Measurements from ENCODE around the gene SEMA4A. TPM values are rescaled to one million over a fixed set of nuclear protein-coding genes. Genes with fewer than 3 reads are reported as not detected.
A peak's percentile ranks its signal among the peaks of the same experiment; 100 is the strongest.
"Not testable (repeated sequence)": the region's sequence is repeated elsewhere in the genome, so short reads cannot be mapped to it uniquely, and the experiment has no call there.

SEMA4A gene
- total RNA-seq, 1 donor from 2014 or later = 12.7 TPM

DNA sequence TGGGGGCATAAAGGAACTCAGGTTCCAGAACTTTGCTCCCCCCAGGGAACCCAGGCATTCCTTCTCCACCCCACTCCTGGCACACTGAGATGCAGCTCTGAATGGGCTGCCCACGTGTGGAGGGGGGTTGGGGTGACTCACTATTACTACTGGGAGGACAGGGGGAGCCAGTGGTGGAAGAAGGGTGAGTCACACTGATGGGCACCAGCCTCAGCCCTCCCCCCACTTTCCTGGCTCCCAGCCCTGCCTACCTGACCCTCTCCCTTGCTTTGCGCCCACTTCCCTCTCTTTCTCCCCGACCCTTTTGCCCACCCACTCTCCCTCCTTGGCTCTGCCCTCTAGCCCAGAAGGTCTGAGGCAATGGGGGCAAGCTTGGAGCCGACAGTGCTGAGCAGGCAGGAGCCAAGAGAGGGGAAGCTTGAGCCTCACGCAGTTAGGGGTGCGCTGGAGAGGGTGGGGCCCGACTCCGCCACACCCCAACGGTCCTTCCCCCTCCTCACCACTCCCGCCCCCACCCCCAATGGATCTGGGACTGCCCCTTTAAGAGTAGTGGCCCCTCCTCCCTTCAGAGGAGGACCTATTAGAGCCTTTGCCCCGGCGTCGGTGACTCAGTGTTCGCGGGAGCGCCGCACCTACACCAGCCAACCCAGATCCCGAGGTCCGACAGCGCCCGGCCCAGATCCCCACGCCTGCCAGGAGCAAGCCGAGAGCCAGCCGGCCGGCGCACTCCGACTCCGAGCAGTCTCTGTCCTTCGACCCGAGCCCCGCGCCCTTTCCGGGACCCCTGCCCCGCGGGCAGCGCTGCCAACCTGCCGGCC is 39.1 kb upstream of the SEMA4A start, which contains the start of gene LMNA:
LMNA (plus strand) TSS at position 611 of the 818 bp plus-strand sequence. CDS start 208 bp downstream, outside the sequence.
- peak; percentile 88 for DNase-seq
- H3K36me3 Mint-ChIP-seq (ENCODE audit: low read depth) = peaks cover 10% of the 10 kb centered on the region
- H3K4me3 Mint-ChIP-seq = peak within 1 kb of the TSS; percentile 92
- intact Hi-C loops (cut with micrococcal nuclease) = loop anchor here (1.0 to 5.0 kb wide), 4 partner anchors 8 to 388 kb away; partner anchors contain the start of gene MEF2D
- no peaks in the 10 kb centered on the region for H3K9me3 Mint-ChIP-seq
- H3K27me3 Mint-ChIP-seq = peaks cover 45% of the 10 kb centered on the region
- peaks cover 28% of the 10 kb centered on the region for H3K4me1 Mint-ChIP-seq
- H3K27ac Mint-ChIP-seq = peak within 1 kb of the TSS; percentile 81

GRCh38 chr1:156114919-156115513 is 38.4 kb upstream of the SEMA4A start:
- DNase-seq = peak; percentile 79
- H3K4me1 Mint-ChIP-seq = peaks cover 30% of the 10 kb centered on the region
- peak overlapping the region; percentile 92 for H3K4me3 Mint-ChIP-seq
- H3K36me3 Mint-ChIP-seq (ENCODE audit: low read depth) = peaks cover 10% of the 10 kb centered on the region
- H3K9me3 Mint-ChIP-seq = no peaks in the 10 kb centered on the region
- intact Hi-C loops (cut with micrococcal nuclease) = loop anchor here (1.0 to 5.0 kb wide), 4 partner anchors 9 to 387 kb away; partner anchors contain the start of gene MEF2D
- peaks cover 42% of the 10 kb centered on the region for H3K27me3 Mint-ChIP-seq
- peak overlapping the region; percentile 65 for H3K27ac Mint-ChIP-seq

- peaks cover 10% of the 10 kb centered on the region for H3K36me3 Mint-ChIP-seq (ENCODE audit: low read depth)
- peak overlapping the region; percentile 92 for H3K4me3 Mint-ChIP-seq
- H3K4me1 Mint-ChIP-seq = peaks cover 37% of the 10 kb centered on the region
- H3K9me3 Mint-ChIP-seq = no peaks in the 10 kb centered on the region
- DNase-seq = no peak
- H3K27ac Mint-ChIP-seq = peak overlapping the region; percentile 65
- H3K27me3 Mint-ChIP-seq = peaks cover 42% of the 10 kb centered on the region
- intact Hi-C loops (cut with micrococcal nuclease) = no loop called here
Measured at GRCh38 chr1:156115514-156116374, 37.6 kb upstream of the SEMA4A start.

- H3K36me3 Mint-ChIP-seq (ENCODE audit: low read depth); H3K27ac Mint-ChIP-seq; intact Hi-C loops (cut with micrococcal nuclease); H3K9me3 Mint-ChIP-seq; DNase-seq: not testable (repeated sequence)
- H3K4me3 Mint-ChIP-seq = peak overlapping the region; percentile 92
- H3K4me1 Mint-ChIP-seq = peaks cover 37% of the 10 kb centered on the region
- H3K27me3 Mint-ChIP-seq = peaks cover 38% of the 10 kb centered on the region
Measured at GRCh38 chr1:156116731-156117130, 36.7 kb upstream of the SEMA4A start.

DNA sequence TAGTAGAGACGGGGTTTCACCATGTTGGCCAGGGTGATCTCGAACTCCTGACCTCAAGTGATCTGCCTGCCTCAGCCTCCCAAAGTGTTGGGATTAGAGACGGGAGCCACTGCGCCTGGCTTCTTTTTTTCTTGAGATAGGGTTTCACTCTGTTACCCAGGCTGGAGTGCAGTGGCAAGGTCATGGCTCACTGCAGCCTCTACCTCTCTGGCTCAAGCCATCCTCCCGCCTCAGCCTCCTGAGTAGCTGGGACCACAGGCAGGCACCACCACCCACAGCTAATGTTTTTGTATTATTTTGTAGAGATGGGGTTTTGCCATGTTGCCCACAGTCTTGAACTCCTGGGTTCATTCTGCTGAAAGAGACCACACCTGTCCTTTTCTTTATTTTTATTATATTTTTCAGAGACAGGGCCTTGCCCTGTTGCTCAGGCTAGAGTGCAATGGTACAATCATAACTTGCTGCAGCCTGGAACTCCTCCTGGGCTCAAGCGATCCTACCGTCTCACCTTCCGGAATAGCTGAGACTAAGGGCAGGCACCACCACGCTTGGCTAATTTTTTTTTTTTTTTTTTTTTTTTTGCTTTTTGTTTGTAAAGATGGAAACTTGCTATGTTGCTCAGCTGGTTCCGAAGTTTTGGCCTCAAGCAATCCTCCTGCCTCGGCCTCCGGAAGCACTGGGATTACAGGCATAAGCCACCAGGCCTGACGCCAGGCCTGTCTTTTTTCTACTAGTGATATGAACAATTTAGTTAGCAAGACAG is 35.8 kb upstream of the SEMA4A start:
- peaks cover 35% of the 10 kb centered on the region for H3K27me3 Mint-ChIP-seq
- DNase-seq = no peak
- H3K27ac Mint-ChIP-seq = no peak overlapping the region
- H3K4me3 Mint-ChIP-seq = no peak overlapping the region
- intact Hi-C loops (cut with micrococcal nuclease) = no loop called here
- peaks cover 37% of the 10 kb centered on the region for H3K4me1 Mint-ChIP-seq
- H3K9me3 Mint-ChIP-seq = no peaks in the 10 kb centered on the region
- H3K36me3 Mint-ChIP-seq (ENCODE audit: low read depth) = peaks cover 10% of the 10 kb centered on the region

GRCh38 chr1:156118177-156118868 is 35.1 kb upstream of the SEMA4A start:
- Mint-ChIP-seq H3K9me3 (no peaks in the 10 kb centered on the region), H3K27me3 (peaks cover 34% of the 10 kb centered on the region), H3K27ac (peak overlapping the region; percentile 25), H3K4me3 (no peak overlapping the region), H3K4me1 (peaks cover 42% of the 10 kb centered on the region), H3K36me3 (ENCODE audit: low read depth) (peaks cover 10% of the 10 kb centered on the region)
- no peak for DNase-seq
- intact Hi-C loops (cut with micrococcal nuclease) = no loop called here

GRCh38 chr1:156119503-156120209 is 33.7 kb upstream of the SEMA4A start:
- peaks cover 10% of the 10 kb centered on the region for H3K36me3 Mint-ChIP-seq (ENCODE audit: low read depth)
- no peak for DNase-seq
- H3K27me3 Mint-ChIP-seq = peaks cover 28% of the 10 kb centered on the region
- no peak overlapping the region for H3K4me3 Mint-ChIP-seq
- H3K27ac Mint-ChIP-seq = no peak overlapping the region
- no peaks in the 10 kb centered on the region for H3K9me3 Mint-ChIP-seq
- intact Hi-C loops (cut with micrococcal nuclease) = no loop called here
- peaks cover 44% of the 10 kb centered on the region for H3K4me1 Mint-ChIP-seq

GRCh38 chr1:156120318-156120717 is 33.1 kb upstream of the SEMA4A start:
- peaks cover 46% of the 10 kb centered on the region for H3K4me1 Mint-ChIP-seq
- DNase-seq = no peak
- intact Hi-C loops (cut with micrococcal nuclease) = no loop called here
- no peak overlapping the region for H3K27ac Mint-ChIP-seq
- H3K36me3 Mint-ChIP-seq (ENCODE audit: low read depth) = peaks cover 8% of the 10 kb centered on the region
- H3K9me3 Mint-ChIP-seq = no peaks in the 10 kb centered on the region
- H3K4me3 Mint-ChIP-seq = no peak overlapping the region
- H3K27me3 Mint-ChIP-seq = peaks cover 24% of the 10 kb centered on the region

DNA sequence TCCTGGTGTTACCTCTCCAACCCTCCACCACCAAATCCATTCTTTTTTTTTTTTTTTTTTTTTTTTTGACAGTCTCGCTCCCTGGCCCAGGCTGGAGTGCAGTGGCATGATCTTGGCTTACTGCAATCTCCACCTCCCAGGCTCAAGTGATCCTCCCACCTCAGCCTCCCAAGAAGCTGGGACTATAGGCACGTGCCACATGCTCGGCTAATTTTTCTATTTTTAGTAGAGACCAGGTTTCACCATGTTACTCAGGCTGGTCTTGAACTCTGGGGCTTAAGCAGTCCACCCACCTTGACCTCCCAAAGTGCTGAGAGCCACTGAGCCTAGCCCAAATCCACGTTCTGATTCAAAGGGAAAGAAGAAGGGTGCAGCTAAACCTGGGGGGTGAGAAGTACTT is 32.4 kb upstream of the SEMA4A start:
- peaks cover 45% of the 10 kb centered on the region for H3K4me1 Mint-ChIP-seq
- H3K36me3 Mint-ChIP-seq (ENCODE audit: low read depth); H3K4me3 Mint-ChIP-seq; intact Hi-C loops (cut with micrococcal nuclease); H3K27ac Mint-ChIP-seq; H3K9me3 Mint-ChIP-seq; DNase-seq: not testable (repeated sequence)
- H3K27me3 Mint-ChIP-seq = peaks cover 21% of the 10 kb centered on the region

GRCh38 chr1:156121457-156121856 is 31.9 kb upstream of the SEMA4A start:
- H3K36me3 Mint-ChIP-seq (ENCODE audit: low read depth) = peaks cover 5% of the 10 kb centered on the region

GRCh38 chr1:156122086-156122485 is 31.3 kb upstream of the SEMA4A start:
- H3K27ac Mint-ChIP-seq = no peak overlapping the region

More at GRCh38 chr1:156121457-156121856, 31.9 kb upstream of the SEMA4A start:
- peaks cover 16% of the 10 kb centered on the region for H3K27me3 Mint-ChIP-seq
- DNase-seq = no peak
- H3K9me3 Mint-ChIP-seq = no peaks in the 10 kb centered on the region
- no peak overlapping the region for H3K27ac Mint-ChIP-seq
- no peak overlapping the region for H3K4me3 Mint-ChIP-seq
- intact Hi-C loops (cut with micrococcal nuclease) = no loop called here
- peaks cover 45% of the 10 kb centered on the region for H3K4me1 Mint-ChIP-seq

More at GRCh38 chr1:156122086-156122485, 31.3 kb upstream of the SEMA4A start:
- H3K27me3 Mint-ChIP-seq = peaks cover 14% of the 10 kb centered on the region
- no peaks in the 10 kb centered on the region for H3K9me3 Mint-ChIP-seq
- DNase-seq = no peak
- H3K4me3 Mint-ChIP-seq = no peak overlapping the region
- H3K36me3 Mint-ChIP-seq (ENCODE audit: low read depth) = peaks cover 5% of the 10 kb centered on the region
- intact Hi-C loops (cut with micrococcal nuclease) = no loop called here
- peaks cover 51% of the 10 kb centered on the region for H3K4me1 Mint-ChIP-seq

Measured in activated CD4-positive, alpha-beta T cell treated with anti-CD3 and anti-CD28 coated beads, Interleukin-2, amount 10 ng/mL, durations not matched to agents 24 days and 14 days (primary cell).